ENCODE results near the gene MAP4K4.

DNA sequence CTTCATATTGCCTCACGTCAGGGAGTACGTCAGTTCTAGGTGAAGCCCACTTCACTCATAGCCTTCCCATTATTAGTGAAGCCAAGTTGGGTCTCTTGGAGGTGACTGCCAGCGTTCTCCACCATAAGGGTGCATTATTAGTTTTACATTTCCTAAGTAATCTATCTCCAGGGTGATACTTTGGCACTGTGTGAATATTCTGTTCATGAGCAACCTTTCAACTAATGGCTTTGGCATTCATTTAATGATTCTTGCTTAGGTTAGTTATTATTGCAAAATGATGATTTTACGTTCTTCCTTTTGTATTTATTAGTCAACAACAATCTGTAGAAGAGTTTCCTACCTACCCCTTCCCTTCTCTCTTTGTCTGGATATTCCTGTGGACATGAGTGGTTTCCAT, 97.5 kb downstream of the MAP4K4 start:
- TF ChIP-seq, protein P1, sequence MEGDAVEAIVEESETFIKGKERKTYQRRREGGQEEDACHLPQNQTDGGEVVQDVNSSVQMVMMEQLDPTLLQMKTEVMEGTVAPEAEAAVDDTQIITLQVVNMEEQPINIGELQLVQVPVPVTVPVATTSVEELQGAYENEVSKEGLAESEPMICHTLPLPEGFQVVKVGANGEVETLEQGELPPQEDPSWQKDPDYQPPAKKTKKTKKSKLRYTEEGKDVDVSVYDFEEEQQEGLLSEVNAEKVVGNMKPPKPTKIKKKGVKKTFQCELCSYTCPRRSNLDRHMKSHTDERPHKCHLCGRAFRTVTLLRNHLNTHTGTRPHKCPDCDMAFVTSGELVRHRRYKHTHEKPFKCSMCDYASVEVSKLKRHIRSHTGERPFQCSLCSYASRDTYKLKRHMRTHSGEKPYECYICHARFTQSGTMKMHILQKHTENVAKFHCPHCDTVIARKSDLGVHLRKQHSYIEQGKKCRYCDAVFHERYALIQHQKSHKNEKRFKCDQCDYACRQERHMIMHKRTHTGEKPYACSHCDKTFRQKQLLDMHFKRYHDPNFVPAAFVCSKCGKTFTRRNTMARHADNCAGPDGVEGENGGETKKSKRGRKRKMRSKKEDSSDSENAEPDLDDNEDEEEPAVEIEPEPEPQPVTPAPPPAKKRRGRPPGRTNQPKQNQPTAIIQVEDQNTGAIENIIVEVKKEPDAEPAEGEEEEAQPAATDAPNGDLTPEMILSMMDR (IDR thresholded peaks at IDR 0.05) = no peak
- TF ChIP-seq EZH2 (IDR thresholded peaks at IDR 0.05) = no peak
- TF ChIP-seq EZH2phosphoT487 (IDR thresholded peaks at IDR 0.05) = no peak

Data from neural progenitor cell (in vitro differentiated cells).